OCI-LY1 (cell line): ENCODE results near the gene NEK6.

Experiments used
- H2AFZ ChIP-seq: fragments of 200-600 bp; sonication (generic), shearing (Covaris generic); 2 replicates; pipeline ENCODE4 v1.6.0; 2014; ENCODE audit warnings: antibody characterized with exemption, mild to moderate bottlenecking, low read length
- H3F3A ChIP-seq: fragments of 200-600 bp; sonication (generic), shearing (Covaris generic); 2 replicates; pipeline ENCODE4 v1.6.0; 2014; ENCODE audit warnings: mild to moderate bottlenecking, antibody characterized with exemption, low read length, moderate library complexity; ENCODE audit not compliant: insufficient read depth
- H3K27ac ChIP-seq: fragments of 200-600 bp; sonication (generic); 2 replicates; pipeline ENCODE4 v1.5.1; 2014; ENCODE audit warnings: low read length, mixed run types, mild to moderate bottlenecking, low read depth; ENCODE audit not compliant: poor library complexity, severe bottlenecking
- H3K27me3 ChIP-seq: fragments of 200-600 bp; sonication (generic); 2 replicates; pipeline ENCODE4 v1.6.0; 2014; ENCODE audit warnings: antibody characterized with exemption, mild to moderate bottlenecking, low read length, moderate library complexity; ENCODE audit not compliant: insufficient read depth
- H3K36me3 ChIP-seq: fragments of 200-600 bp; sonication (generic); 2 replicates; pipeline ENCODE4 v1.6.1; 2014; ENCODE audit warnings: mild to moderate bottlenecking, antibody characterized with exemption, low read length, moderate library complexity, mixed read lengths; ENCODE audit not compliant: insufficient read depth
- H3K4me1 ChIP-seq: fragments of 200-600 bp; sonication (generic); 2 replicates; pipeline ENCODE4 v1.5.1; 2014; ENCODE audit warnings: mild to moderate bottlenecking, low read length, moderate library complexity; ENCODE audit not compliant: insufficient read depth, severe bottlenecking
- H3K4me2 ChIP-seq: fragments of 200-600 bp; sonication (generic), shearing (Covaris generic); 2 replicates; pipeline ENCODE4 v1.6.1; 2014; ENCODE audit warnings: low read length
- H3K4me3 ChIP-seq: fragments of 200-600 bp; sonication (generic); 2 replicates; pipeline ENCODE4 v1.5.1; 2014; ENCODE audit warnings: low read length, low read depth, mild to moderate bottlenecking, mixed read lengths; ENCODE audit not compliant: poor library complexity, severe bottlenecking
- H3K79me2 ChIP-seq: fragments of 200-600 bp; shearing (Covaris generic); 2 replicates; pipeline ENCODE4 v1.6.1; 2016; ENCODE audit warnings: mixed run types, low read length, mixed read lengths; ENCODE audit not compliant: insufficient read depth
- H3K9ac ChIP-seq: fragments of 200-600 bp; sonication (generic), shearing (Covaris generic); 2 replicates; pipeline ENCODE4 v1.6.1; 2014; ENCODE audit warnings: mild to moderate bottlenecking, low read length, mixed read lengths
- H3K9me2 ChIP-seq: fragments of 200-600 bp; sonication (generic), shearing (Covaris generic); 2 replicates; pipeline ENCODE4 v1.6.1; 2014; ENCODE audit warnings: low read depth, mild to moderate bottlenecking, low read length, mixed read lengths
- H3K9me3 ChIP-seq: fragments of 200-600 bp; shearing (Covaris generic); 2 replicates; pipeline ENCODE4 v1.6.1; 2014; ENCODE audit warnings: low read length, mixed read lengths
- H4K20me1 ChIP-seq: fragments of 200-600 bp; sonication (generic), shearing (Covaris generic); 2 replicates; pipeline ENCODE4 v1.6.0; 2016; ENCODE audit warnings: mild to moderate bottlenecking, low read length; ENCODE audit not compliant: insufficient read depth
- CTCF ChIP-seq: fragments of 200-600 bp; sonication (generic), shearing (Covaris generic); IDR thresholded peaks from 2 replicates; pipeline ENCODE4 v1.5.1; 2017; ENCODE audit warnings: mild to moderate bottlenecking, antibody characterized with exemption, low read length, moderate library complexity, mixed read lengths
- EZH2 ChIP-seq: fragments of 200-600 bp; sonication (generic), shearing (Covaris generic); IDR thresholded peaks from 2 replicates; pipeline ENCODE4 v1.8.0; 2017; ENCODE audit warnings: borderline replicate concordance, mixed run types, mild to moderate bottlenecking, antibody characterized with exemption, low read length, moderate library complexity, mixed read lengths

The NEK6 gene

DNA sequence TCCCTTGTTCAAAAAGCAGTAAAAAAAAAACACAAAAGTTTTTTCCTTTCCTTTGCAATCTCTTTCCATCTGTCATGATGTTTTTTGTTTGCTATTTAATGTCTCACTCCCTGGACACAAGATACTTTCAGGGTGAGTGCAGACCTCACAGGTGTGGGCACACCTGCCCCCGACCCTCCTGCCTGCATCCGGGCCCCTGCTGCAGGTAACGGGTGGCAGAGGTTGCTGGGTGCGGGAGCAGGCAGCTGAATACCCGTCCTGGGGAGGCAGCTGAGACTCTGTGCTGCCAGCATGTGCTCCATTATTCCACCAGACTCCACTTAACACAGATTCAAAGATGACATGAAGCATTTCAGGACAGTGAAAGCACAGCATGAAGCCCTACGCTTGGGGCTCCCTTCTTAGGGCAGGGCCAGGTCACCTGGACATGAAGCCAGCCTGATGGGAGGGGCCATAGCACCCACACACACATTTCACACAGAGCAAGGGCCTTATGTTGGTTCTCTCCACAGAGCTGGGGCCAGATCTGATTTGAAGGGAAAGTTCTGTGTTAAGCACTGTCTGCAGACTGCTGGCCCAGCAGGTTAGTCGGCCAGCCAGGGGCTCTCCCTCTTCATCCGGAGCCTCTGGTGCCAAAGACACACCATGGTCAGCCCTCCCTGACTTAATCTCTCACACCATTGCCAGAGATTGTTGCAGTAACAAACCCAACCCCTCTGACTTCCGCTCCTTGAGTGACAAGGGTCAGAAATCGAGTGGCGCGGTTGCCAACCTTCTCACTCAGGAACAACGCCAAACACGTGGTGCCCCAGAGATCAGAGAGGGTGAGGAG is 13.0 kb downstream of the NEK6 start:
- Histone ChIP-seq H2AFZ (no peak overlapping the region), H3K27me3 (peaks cover 3% of the 10 kb centered on the region; the same call in 1 of the 2 replicates), H3K4me2 (no peak overlapping the region; the same call in 1 of the 2 replicates), H3K27ac (no peak overlapping the region), H3K4me3 (no peak overlapping the region), H3K4me1 (peaks cover 29% of the 10 kb centered on the region), H3K9ac (no peak overlapping the region; the same call in 1 of the 2 replicates), H3K9me2 (no peaks in the 10 kb centered on the region), H3K36me3 (no peaks in the 10 kb centered on the region), H3F3A (no peaks in the 10 kb centered on the region), H4K20me1 (no peaks in the 10 kb centered on the region), H3K79me2 (no peaks in the 10 kb centered on the region), H3K9me3 (no peaks in the 10 kb centered on the region)
- TF ChIP-seq CTCF (no peak), EZH2 (no peak)

DNA sequence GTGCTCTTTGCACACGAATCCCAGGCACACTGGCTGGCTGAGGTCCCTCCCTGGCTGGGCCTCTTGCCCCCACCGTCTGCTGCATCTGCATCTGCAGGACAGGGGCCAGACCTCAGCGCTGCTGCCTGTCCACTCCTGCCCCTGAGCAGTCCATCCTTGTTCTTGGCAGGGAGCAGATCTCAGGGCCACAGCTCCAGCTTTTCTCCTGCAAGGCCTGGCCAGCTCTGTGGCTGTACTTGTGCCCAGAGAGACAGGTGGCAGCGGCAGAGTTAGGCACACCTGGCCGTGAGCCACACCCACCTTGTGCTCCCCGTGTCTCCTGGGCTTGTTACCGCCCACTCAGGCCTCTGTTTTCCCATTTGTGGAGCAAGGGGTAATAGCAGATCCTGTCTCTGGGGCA is 13.9 kb downstream of the NEK6 start:
- Histone ChIP-seq H3K9ac (no peak overlapping the region), H2AFZ (no peak overlapping the region), H3K9me2 (no peaks in the 10 kb centered on the region), H3K79me2 (no peaks in the 10 kb centered on the region), H3K36me3 (no peaks in the 10 kb centered on the region), H3K4me3 (no peak overlapping the region), H3K4me2 (no peak overlapping the region), H4K20me1 (no peaks in the 10 kb centered on the region), H3K27me3 (peaks cover 3% of the 10 kb centered on the region; the same call in 1 of the 2 replicates), H3K9me3 (no peaks in the 10 kb centered on the region), H3F3A (no peaks in the 10 kb centered on the region), H3K27ac (no peak overlapping the region), H3K4me1 (peaks cover 24% of the 10 kb centered on the region)
- no peak for TF ChIP-seq CTCF
- no peak for TF ChIP-seq EZH2

DNA sequence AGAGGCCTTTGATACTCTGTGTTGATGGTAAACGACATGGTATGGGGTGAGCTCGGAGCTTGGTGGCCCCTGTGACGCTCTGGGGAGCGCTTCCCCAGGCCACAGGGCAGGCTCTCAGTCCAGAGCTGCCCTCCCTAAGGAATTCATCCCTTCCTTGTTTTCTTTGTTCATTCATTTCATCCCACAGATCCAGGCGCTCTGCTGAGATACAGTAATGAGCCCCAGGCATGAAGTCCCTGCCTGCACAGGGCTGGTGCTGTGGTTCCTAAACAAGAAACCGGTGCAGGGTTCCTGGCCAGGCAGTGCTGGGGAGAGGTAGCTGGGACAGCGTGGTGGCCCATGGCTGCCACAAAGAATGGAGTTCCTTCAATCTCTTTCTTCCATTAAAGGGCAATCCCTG is 14.4 kb downstream of the NEK6 start:
- no peaks in the 10 kb centered on the region for H4K20me1 ChIP-seq

More for the DNA sequence above, 14.4 kb downstream of the NEK6 start:
- Histone ChIP-seq H3K36me3 (no peaks in the 10 kb centered on the region), H2AFZ (no peak overlapping the region), H3K27me3 (peaks cover 3% of the 10 kb centered on the region; the same call in 1 of the 2 replicates), H3K79me2 (no peaks in the 10 kb centered on the region), H3F3A (no peaks in the 10 kb centered on the region), H3K4me3 (no peak overlapping the region), H3K4me1 (peaks cover 23% of the 10 kb centered on the region), H3K9me3 (no peaks in the 10 kb centered on the region), H3K9me2 (no peaks in the 10 kb centered on the region), H3K9ac (no peak overlapping the region), H3K4me2 (no peak overlapping the region), H3K27ac (no peak overlapping the region)
- TF ChIP-seq CTCF (no peak), EZH2 (no peak)
